Epithelial cell of esophagus (primary cell): Measurements from ENCODE around the gene SRSF9.

ENCODE experiments used
- DNase-seq: peaks from one replicate; pipeline ENCODE4 v3.0.0; 2010; ENCODE audit warnings: low read depth
- H3K4me3 ChIP-seq: 2 replicates; pipeline ENCODE4 v1.5.1; 2011; ENCODE audit warnings: mild to moderate bottlenecking, low read length, control low read depth
- CTCF ChIP-seq: IDR thresholded peaks from 2 replicates; pipeline ENCODE4 v1.5.1; 2011; ENCODE audit warnings: low read depth, mild to moderate bottlenecking, low read length, control low read depth, inconsistent platforms; ENCODE audit not compliant: insufficient read depth; ENCODE audit errors: missing control alignments

Gene SRSF9

DNA sequence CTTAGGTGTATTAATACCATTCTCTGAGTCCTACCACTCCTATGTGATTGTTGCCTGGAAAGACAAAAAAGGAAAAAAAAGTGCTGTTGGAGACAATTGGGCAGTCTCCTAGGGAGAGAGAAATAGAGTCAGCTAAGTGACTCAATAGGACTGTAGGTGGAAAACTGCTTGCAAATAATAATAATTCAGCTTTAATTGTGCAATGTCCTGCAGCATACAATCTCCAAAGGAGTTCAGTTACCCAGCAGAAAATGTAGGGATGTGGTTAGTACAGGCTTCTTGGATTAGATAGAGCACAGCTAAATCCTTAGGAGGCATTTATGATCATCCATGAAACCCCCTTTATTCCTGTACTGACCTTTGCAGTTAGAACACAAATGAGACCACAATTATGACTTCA is 3.0 kb upstream of the SRSF9 start:
- H3K4me3 ChIP-seq: no peak overlapping the region
- no peak for TF ChIP-seq CTCF
- no peak for DNase-seq

- TF ChIP-seq CTCF: no peak
- peak; percentile 38 for DNase-seq
- peak overlapping the region; percentile 57 for H3K4me3 ChIP-seq
Observed at GRCh38 chr12:120470150-120470784, 719 bp upstream of the SRSF9 start.

DNA sequence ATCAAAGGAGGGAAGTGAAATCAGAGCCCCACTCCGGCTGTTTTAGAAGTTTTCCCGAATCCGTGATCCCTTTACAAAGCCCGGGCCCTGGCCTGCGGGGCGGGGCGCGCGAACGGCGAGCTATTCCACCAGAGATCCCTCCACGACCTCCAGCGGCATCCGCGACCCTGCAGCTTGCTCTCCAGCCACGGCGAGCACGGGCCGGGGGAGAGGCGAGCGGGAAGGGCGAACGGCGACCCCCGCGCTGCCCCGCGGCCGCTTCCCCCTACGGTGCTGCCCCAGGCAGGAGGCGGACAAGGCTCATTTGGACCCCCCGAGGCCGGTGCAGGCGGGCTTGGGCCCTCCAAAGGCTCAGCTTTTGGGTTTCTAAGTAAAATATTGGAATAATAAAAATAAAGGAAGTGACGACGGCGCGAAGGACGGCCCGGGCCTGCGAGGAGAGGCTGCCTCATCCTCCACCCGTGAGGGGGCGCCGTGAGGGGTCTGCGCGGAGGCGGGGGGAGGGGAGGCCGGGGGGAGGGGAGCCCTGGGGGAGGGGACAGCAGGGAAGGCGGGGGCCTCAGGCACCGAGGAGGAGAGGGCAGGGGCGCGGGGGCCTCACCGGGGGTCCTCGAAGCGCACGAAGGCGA is 613 bp downstream of the SRSF9 start:
- no peak for TF ChIP-seq CTCF
- no peak for DNase-seq
- peak overlapping the region; percentile 57 for H3K4me3 ChIP-seq

DNA sequence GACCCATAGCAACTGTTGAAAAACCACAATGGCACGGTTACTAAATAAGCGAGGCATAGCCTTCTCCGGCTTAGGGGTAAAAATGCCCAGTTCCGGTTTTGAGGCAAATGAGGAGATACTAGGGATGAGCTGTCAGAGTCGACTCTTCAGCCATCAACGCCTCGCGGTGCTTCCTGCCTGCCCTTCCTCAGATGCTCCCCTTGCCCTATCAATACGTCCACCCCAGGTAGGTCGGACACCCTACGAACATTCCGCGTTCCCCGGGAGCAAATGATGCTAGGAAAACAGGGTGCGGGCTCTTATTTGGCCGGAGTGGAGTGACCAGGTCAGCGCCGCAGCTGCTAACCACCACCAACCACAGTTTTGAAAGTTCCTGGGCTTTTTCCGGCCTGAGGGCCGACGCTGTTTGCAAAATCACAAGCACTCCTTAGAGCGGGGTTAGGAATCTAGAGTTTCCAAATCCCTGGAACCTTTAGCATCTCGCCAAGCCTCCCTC is 1.2 kb downstream of the SRSF9 start:
- no peak for TF ChIP-seq CTCF
- peak; percentile 40 for DNase-seq
- H3K4me3 ChIP-seq: peak overlapping the region; percentile 57

GRCh38 chr12:120467439-120467838 is 2.1 kb downstream of the SRSF9 start:
- H3K4me3 ChIP-seq: no peak overlapping the region
- TF ChIP-seq CTCF: no peak
- DNase-seq: no peak

GRCh38 chr12:120466560-120467315 is 2.8 kb downstream of the SRSF9 start:
- peak; percentile 62 for DNase-seq
- no peak overlapping the region for H3K4me3 ChIP-seq
- peak; percentile 69 for TF ChIP-seq CTCF
